ENCODE measurements around the gene NEUROD2.

- TF ChIP-seq, protein P1, sequence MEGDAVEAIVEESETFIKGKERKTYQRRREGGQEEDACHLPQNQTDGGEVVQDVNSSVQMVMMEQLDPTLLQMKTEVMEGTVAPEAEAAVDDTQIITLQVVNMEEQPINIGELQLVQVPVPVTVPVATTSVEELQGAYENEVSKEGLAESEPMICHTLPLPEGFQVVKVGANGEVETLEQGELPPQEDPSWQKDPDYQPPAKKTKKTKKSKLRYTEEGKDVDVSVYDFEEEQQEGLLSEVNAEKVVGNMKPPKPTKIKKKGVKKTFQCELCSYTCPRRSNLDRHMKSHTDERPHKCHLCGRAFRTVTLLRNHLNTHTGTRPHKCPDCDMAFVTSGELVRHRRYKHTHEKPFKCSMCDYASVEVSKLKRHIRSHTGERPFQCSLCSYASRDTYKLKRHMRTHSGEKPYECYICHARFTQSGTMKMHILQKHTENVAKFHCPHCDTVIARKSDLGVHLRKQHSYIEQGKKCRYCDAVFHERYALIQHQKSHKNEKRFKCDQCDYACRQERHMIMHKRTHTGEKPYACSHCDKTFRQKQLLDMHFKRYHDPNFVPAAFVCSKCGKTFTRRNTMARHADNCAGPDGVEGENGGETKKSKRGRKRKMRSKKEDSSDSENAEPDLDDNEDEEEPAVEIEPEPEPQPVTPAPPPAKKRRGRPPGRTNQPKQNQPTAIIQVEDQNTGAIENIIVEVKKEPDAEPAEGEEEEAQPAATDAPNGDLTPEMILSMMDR (IDR thresholded peaks at IDR 0.05): no peak
- TF ChIP-seq POLR2A (IDR thresholded peaks at IDR 0.05): no peak
These were observed 19.5 kb upstream of the NEUROD2 start for GRCh38 chr17:39627047-39627711.
